Esophagus muscularis mucosa (tissue), 4 donors: Measurements from ENCODE around the gene AFMID. TPM values are rescaled to one million over a fixed set of nuclear protein-coding genes. Genes with fewer than 3 reads are reported as not detected.
"Not testable (repeated sequence)": the region's sequence is repeated elsewhere in the genome, so short reads cannot be mapped to it uniquely, and the experiment has no call there.

ENCODE experiments used
- DNase-seq: peaks from one replicate; pipeline ENCODE4 v3.0.0-alpha.2; 2017; ENCODE audit errors: extremely low spot score
- H3K27ac ChIP-seq, 4 donors: fragments of 200-600 bp; sonication (generic); replicated peaks in 1 of 4; 1 replicate in 3 of 4; 2 replicates in 1 of 4; pipeline ENCODE4 v1.5.1; 2016 to 2019; ENCODE audit warnings: mild to moderate bottlenecking in 1 of 4
- H3K27me3 ChIP-seq, 4 donors: fragments of 200-600 bp; sonication (generic); one replicate each; pipeline versions ENCODE4 v1.5.1 to v1.6.0; 2016 to 2019
- H3K36me3 ChIP-seq, 4 donors: fragments of 200-600 bp; sonication (generic); one replicate each; pipeline ENCODE4 v1.5.1; 2016 to 2019
- H3K4me1 ChIP-seq, 4 donors: fragments of 200-600 bp; sonication (generic); one replicate each; pipeline ENCODE4 v1.5.1; 2016 to 2019
- H3K4me3 ChIP-seq, 4 donors: fragments of 200-600 bp; sonication (generic); 1 replicate in 2 of 4; 2 replicates in 2 of 4; pipeline ENCODE4 v1.5.1; 2016 to 2019; ENCODE audit warnings: mild to moderate bottlenecking in 4 of 4, moderate library complexity in 1 of 4
- H3K9me3 ChIP-seq, 4 donors: fragments of 200-600 bp; sonication (generic); 1 replicate in 3 of 4; 2 replicates in 1 of 4; pipeline ENCODE4 v1.5.1; 2016 to 2019
- EP300 ChIP-seq: sonication (generic); formaldehyde crosslinking; IDR thresholded peaks from one replicate; pipeline ENCODE4 v1.6.1; 2017; ENCODE audit warnings: antibody characterized with exemption
- POLR2A ChIP-seq: fragments of 450-650 bp; IDR thresholded peaks from one replicate; pipeline ENCODE4 v1.6.1; 2017; ENCODE audit warnings: antibody characterized with exemption, moderate library complexity, mild to moderate bottlenecking, low read depth
- POLR2AphosphoS5 ChIP-seq, 2 donors: sonication (generic); formaldehyde crosslinking; IDR thresholded peaks; one replicate each; pipeline ENCODE4 v1.6.1; 2017; ENCODE audit warnings: antibody characterized with exemption in 2 of 2
- WGBS: methylation state at CpG from one replicate; pipeline ENCODE4 v1.1.5; 2018; 5-methylcytosine and 5-hydroxymethylcytosine counted together
- intact Hi-C: fragments of 100-400 bp; cut with DNase I; formaldehyde crosslinking; loops from one replicate; pipeline ENCODE4 v1.15.1; 2023
- total RNA-seq, 4 donors: library from RNA; depleted of rRNA; stranded (reverse); fragments of >200 nt; gene quantifications; one replicate each; pipeline versions ENCODE4 v1.1.0 to v1.2.1, GENCODE V29; 2016
- TF ChIP-seq, protein P1 (sequence below), 3 experiments: fragments of 200-600 bp in 2 of 3; fragments of 450-650 bp in 1 of 3; sonication (generic) in 2 of 3; IDR thresholded peaks; one replicate each; pipeline ENCODE4 v1.5.1; 2017 to 2019; ENCODE audit warnings: antibody characterized with exemption in 3 of 3, mild to moderate bottlenecking in 2 of 3, moderate library complexity in 1 of 3

AFMID gene
- total RNA-seq, 4 donors from 2014 or later, result 15.7 to 44.3 (median 25.4) TPM

DNA sequence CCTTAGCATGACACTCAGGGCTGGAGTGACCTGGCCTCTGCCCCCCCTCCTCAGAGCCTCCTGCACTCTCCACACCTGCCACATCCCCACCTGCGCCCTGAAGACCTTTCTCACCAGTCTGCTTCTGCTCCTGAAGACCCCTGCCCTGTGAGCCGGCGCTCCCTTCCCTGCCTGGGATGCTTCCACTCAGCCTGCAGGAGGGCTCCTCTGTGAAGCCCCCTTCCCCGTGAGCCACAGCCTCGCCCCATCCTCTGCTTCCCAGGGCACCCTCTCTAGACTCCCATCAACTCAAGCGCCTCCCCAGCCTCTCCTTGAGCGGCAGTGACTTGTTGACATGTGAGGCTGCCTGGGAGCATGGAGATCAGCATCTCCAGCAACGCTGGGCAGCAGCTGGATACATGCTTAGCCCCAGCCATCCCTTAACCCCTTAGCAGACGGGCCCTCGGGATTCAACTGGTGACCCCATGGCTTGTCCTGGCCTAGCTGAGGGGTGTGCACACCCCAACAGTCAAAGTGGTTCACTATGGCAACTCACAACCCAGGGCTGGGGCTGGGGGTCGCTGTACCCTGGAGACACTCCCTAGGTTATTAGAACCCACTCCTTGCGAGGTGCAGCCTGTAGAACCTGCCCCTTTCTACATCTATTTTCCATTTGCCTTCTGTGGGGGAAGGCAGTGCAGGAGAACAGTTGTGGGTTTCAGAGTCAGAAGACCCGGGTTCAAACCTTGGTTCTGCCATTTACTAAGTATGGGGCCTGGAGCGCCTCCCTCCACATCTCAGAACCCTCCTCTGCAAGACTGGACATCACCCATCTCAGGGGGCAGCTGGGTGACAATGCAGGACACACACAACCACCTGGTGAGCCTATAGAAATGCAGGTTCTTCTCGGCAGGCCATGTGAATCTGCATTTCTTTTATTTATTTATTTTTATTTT, 65.8 kb downstream of the AFMID start:
- WGBS, result 83% methylated on average over 14 of the region's 15 CpGs
- H3K36me3 ChIP-seq, result no peaks in the 10 kb centered on the region
- H3K4me3 ChIP-seq, result no peak overlapping the region
- no peaks in the 10 kb centered on the region for H3K9me3 ChIP-seq
- peaks cover 0 to 13% (median 0%) of the 10 kb centered on the region in 4 donors for H3K27me3 ChIP-seq
- peaks cover 27 to 52% (median 42%) of the 10 kb centered on the region in 4 donors for H3K4me1 ChIP-seq
- no peak for DNase-seq
- no peak overlapping the region for H3K27ac ChIP-seq
- intact Hi-C loops, result loop anchor here (2.0 to 5.0 kb wide), 3 partner anchors 86 to 236 kb away; partner anchors contain the start of gene SYNGR2
- TF ChIP-seq POLR2A, result no peak
- TF ChIP-seq EP300, result no peak

DNA sequence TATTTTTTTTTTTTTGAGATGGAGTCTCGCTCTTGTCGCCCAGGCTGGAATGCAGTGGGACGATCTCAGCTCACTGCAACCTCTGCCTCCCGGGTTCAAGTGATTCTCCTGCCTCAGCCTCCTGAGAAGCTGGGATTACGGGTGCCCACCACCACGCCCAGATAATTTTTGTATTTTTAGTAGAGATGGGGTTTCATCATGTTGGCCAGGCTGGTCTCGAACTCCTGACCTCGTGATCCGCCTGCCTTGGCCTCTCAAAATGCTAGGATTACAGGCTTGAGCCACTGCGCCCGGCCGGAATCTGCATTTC, 66.4 kb downstream of the AFMID start:
- not testable (repeated sequence) for H3K36me3 ChIP-seq, H3K9me3 ChIP-seq, DNase-seq
- 87% methylated on average over 12 of the region's 12 CpGs for WGBS
- intact Hi-C loops, result loop anchor here (2.0 to 5.0 kb wide), 3 partner anchors 86 to 236 kb away; partner anchors contain the start of gene SYNGR2
- Histone ChIP-seq H3K27me3 (peaks cover 0 to 13% (median 0%) of the 10 kb centered on the region in 4 donors), H3K27ac (peak overlapping the region in 3 of 4 donors; percentile 91 to 94 (median 91)), H3K4me1 (peaks cover 33 to 58% (median 48%) of the 10 kb centered on the region in 4 donors), H3K4me3 (peak overlapping the region; percentile 79 to 99 (median 94))

DNA sequence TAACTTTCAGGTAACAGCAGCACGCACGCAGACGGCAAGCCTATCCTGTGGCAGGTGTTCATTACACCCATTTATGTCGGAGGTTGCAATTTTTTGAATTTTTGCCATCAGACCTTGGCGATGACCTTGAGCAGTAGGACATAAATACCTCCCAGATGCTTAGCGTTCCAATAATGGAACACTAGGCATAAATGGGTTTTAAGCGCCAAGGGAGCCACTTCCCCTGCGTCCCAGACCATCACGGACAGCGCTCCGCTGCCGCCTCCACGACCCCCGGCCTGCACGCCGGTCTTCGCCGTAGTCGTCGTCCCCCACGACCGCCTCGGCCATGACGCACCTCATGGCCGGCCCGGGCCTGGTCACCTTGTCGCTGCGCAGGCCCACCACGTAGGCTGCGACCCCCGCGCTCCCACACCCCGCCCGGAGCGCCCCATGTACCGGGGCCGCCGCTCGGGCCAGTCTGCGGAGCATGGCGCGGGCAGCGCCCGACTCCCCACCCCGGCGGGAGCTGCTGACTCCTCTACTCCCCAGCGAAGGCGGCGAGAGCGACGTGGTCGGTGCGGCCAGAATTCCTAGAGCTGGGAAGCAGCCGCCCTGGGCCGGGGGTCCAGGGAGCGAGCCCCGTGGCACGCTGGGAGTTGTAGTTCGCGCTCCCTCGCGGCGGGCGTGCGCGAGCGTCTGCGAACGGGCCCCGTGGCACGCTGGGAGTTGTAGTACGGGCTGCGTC, 66.9 kb downstream of the AFMID start:
- intact Hi-C loops, result loop anchor here (2.0 to 5.0 kb wide), 3 partner anchors 87 to 237 kb away; partner anchors contain the start of gene SYNGR2
- Histone ChIP-seq H3K4me1 (peaks cover 33 to 62% (median 53%) of the 10 kb centered on the region in 4 donors), H3K27ac (peak overlapping the region; percentile 91 to 94 (median 92)), H3K36me3 (no peaks in the 10 kb centered on the region), H3K27me3 (peaks cover 0 to 12% (median 0%) of the 10 kb centered on the region in 4 donors), H3K4me3 (peak overlapping the region; percentile 79 to 99 (median 94)), H3K9me3 (no peaks in the 10 kb centered on the region)
- DNase-seq, result no peak
- WGBS, result 8% methylated on average over 19 of the region's 73 CpGs
- TF ChIP-seq, protein P1, sequence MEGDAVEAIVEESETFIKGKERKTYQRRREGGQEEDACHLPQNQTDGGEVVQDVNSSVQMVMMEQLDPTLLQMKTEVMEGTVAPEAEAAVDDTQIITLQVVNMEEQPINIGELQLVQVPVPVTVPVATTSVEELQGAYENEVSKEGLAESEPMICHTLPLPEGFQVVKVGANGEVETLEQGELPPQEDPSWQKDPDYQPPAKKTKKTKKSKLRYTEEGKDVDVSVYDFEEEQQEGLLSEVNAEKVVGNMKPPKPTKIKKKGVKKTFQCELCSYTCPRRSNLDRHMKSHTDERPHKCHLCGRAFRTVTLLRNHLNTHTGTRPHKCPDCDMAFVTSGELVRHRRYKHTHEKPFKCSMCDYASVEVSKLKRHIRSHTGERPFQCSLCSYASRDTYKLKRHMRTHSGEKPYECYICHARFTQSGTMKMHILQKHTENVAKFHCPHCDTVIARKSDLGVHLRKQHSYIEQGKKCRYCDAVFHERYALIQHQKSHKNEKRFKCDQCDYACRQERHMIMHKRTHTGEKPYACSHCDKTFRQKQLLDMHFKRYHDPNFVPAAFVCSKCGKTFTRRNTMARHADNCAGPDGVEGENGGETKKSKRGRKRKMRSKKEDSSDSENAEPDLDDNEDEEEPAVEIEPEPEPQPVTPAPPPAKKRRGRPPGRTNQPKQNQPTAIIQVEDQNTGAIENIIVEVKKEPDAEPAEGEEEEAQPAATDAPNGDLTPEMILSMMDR (IDR thresholded peaks at IDR 0.05), result peak in 1 of 3 experiments; percentile 14
- TF ChIP-seq EP300, result no peak
- TF ChIP-seq POLR2AphosphoS5 (IDR thresholded peaks at IDR 0.05), result peak; percentile 84 to 90
- no peak for TF ChIP-seq POLR2A

DNA sequence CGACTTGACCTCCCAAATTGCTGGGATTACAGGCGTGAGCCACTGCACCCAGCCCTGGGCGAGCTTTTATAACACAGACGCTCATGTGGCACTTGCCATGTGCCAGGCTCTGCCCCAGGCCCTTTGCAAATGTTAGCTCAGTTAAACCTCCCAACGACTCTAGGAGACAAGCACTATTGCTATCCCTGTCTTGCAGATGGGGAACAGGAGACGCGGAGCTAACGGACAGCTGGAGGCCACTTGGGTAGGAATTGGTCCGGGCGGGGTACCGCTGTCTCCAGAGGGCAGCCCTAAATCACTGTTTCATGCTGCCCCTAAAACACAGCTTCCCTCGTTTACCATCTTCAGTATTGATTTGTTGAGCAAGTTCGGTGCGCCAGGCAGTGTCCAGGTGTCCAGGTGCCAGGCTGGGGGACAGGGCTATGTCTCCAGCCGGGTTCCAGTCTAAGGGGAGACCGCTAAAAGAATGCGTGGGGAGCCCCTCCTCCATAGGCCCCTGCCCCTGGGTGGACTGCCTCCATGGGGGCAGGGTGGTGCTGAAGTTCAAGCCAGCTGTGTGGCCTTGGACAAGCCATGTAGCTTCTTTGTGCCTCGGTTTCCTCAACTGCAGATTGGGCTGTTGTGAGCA, 68.0 kb downstream of the AFMID start:
- Histone ChIP-seq H3K9me3 (no peaks in the 10 kb centered on the region), H3K27me3 (peaks cover 0 to 6% (median 0%) of the 10 kb centered on the region in 4 donors), H3K4me1 (peaks cover 33 to 66% (median 55%) of the 10 kb centered on the region in 4 donors), H3K27ac (no peak overlapping the region), H3K36me3 (no peaks in the 10 kb centered on the region), H3K4me3 (peak overlapping the region in 1 of 4 donors; percentile 99)
- intact Hi-C loops, result no loop called here
- WGBS, result 94% methylated on average over 13 of the region's 18 CpGs
- TF ChIP-seq EP300 (no peak), POLR2A (no peak), POLR2AphosphoS5 (IDR thresholded peaks at IDR 0.05) (no peak)
- TF ChIP-seq, protein P1 (IDR thresholded peaks at IDR 0.05), result no peak
- DNase-seq, result no peak

DNA sequence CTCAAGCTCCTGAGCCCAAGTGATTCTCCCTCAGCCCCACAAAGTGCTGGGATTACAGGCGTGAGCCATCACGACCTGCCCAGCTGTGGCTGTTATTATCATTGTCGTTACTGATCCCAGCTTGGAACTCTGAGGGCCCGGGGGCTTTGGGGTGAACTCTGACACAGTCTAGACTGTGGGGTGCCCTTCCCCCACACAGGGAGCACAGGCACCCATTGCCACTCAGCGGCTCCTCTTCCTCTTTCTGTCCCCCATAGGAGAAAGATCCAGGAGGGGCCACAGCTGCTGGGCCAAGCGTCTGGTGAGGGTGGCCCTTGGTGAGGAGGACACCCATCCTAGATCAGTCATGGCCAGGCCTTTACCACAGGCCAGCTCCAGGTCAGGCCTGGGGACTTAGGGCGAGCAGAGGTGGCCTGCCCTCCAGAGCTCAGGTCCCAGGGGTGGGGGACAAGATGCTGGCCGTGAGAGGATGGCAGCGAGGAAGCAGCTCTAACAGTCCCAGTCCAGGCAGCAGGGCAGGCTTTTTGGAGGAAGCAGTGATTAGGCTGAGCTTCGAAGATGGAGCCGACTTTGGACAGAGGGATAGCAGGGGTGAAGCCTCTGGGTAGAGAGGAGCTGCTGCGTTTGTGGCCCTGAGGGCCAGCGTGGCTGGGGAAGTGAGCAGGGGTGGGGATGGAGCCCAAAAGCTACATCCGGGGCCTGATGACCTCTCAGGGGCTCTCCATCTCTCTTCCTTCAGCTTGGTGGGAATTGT, 69.0 kb downstream of the AFMID start:
- H3K27ac ChIP-seq, result peak overlapping the region in 1 of 4 donors; percentile 76
- no peak for DNase-seq
- no peaks in the 10 kb centered on the region for H3K27me3 ChIP-seq
- peaks cover 27 to 57% (median 46%) of the 10 kb centered on the region in 4 donors for H3K4me1 ChIP-seq
- H3K9me3 ChIP-seq, result no peaks in the 10 kb centered on the region
- H3K4me3 ChIP-seq, result no peak overlapping the region
- TF ChIP-seq, protein P1 (IDR thresholded peaks at IDR 0.05), result no peak
- TF ChIP-seq POLR2A, result no peak
- no peak for TF ChIP-seq POLR2AphosphoS5 (IDR thresholded peaks at IDR 0.05)
- no peak for TF ChIP-seq EP300
- no peaks in the 10 kb centered on the region for H3K36me3 ChIP-seq
- 80% methylated on average over 13 of the region's 14 CpGs for WGBS
- intact Hi-C loops, result no loop called here
